ENCODE data around the gene EDEM1.

GRCh38 chr3:5162102-5162501, 25.4 kb upstream of the EDEM1 start:
- TF ChIP-seq, protein P1, sequence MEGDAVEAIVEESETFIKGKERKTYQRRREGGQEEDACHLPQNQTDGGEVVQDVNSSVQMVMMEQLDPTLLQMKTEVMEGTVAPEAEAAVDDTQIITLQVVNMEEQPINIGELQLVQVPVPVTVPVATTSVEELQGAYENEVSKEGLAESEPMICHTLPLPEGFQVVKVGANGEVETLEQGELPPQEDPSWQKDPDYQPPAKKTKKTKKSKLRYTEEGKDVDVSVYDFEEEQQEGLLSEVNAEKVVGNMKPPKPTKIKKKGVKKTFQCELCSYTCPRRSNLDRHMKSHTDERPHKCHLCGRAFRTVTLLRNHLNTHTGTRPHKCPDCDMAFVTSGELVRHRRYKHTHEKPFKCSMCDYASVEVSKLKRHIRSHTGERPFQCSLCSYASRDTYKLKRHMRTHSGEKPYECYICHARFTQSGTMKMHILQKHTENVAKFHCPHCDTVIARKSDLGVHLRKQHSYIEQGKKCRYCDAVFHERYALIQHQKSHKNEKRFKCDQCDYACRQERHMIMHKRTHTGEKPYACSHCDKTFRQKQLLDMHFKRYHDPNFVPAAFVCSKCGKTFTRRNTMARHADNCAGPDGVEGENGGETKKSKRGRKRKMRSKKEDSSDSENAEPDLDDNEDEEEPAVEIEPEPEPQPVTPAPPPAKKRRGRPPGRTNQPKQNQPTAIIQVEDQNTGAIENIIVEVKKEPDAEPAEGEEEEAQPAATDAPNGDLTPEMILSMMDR (IDR thresholded peaks at IDR 0.05) = no peak
- TF ChIP-seq EP300 (IDR thresholded peaks at IDR 0.05) (no peak), POLR2A (IDR thresholded peaks at IDR 0.05) (no peak)

Data from tibial nerve (tissue), 4 donors.